NB4 (cell line): ENCODE results near the gene AOC2.

Source experiments
- CTCF ChIP-seq: IDR thresholded peaks from one replicate; pipeline ENCODE4 v1.5.1; 2012; ENCODE audit warnings: low read depth, low read length
- MAX ChIP-seq: IDR thresholded peaks from 2 replicates; pipeline ENCODE4 v1.6.1; 2011; ENCODE audit warnings: low read depth, low read length
- MYC ChIP-seq: IDR thresholded peaks from 2 replicates; pipeline ENCODE4 v1.6.1; 2011; ENCODE audit warnings: low read depth, low read length
- POLR2A ChIP-seq: IDR thresholded peaks from 2 replicates; pipeline ENCODE4 v1.6.1; 2011; ENCODE audit warnings: mild to moderate bottlenecking; ENCODE audit not compliant: insufficient read length; ENCODE audit errors: extremely low read depth

- TF ChIP-seq CTCF: no peak
- no peak for TF ChIP-seq POLR2A
- TF ChIP-seq MAX: no peak
- TF ChIP-seq MYC: no peak
These were observed 26.5 kb upstream of the AOC2 start for GRCh38 chr17:42817866-42818265.
